Chondrocyte (in vitro differentiated cells): ENCODE results near the gene IGFBP5. TPM values are rescaled to one million over a fixed set of nuclear protein-coding genes. Genes with fewer than 3 reads are reported as not detected.
A peak's percentile ranks its signal among the peaks of the same experiment; 100 is the strongest.

Experiments used
- DNase-seq: peaks from one replicate; pipeline ENCODE4 v3.0.0; 2021; ENCODE audit warnings: mixed read lengths, low spot score
- H3K27ac Mint-ChIP-seq: one replicate; pipeline ENCODE4 v1.8.0; 2021; ENCODE audit warnings: mild to moderate bottlenecking, moderate library complexity, mixed read lengths; ENCODE audit not compliant: unreplicated experiment
- H3K27me3 Mint-ChIP-seq: 2 replicates; pipeline ENCODE4 v1.8.0; 2021; ENCODE audit warnings: low read depth, mixed read lengths
- H3K36me3 Mint-ChIP-seq: 2 replicates; pipeline ENCODE4 v1.8.0; 2021; ENCODE audit warnings: low read depth, mixed read lengths
- H3K4me1 Mint-ChIP-seq: 2 replicates; pipeline ENCODE4 v1.8.0; 2021; ENCODE audit warnings: low read depth, mild to moderate bottlenecking, mixed read lengths
- H3K4me3 Mint-ChIP-seq: one replicate; pipeline ENCODE4 v1.8.0; 2021; ENCODE audit warnings: mild to moderate bottlenecking, moderate library complexity, mixed read lengths; ENCODE audit not compliant: unreplicated experiment
- H3K9me3 Mint-ChIP-seq: 2 replicates; pipeline ENCODE4 v1.8.0; 2021; ENCODE audit warnings: low read depth, mixed read lengths
- total RNA-seq: library from RNA; stranded (reverse); gene quantifications from 3 replicates; pipeline ENCODE4 v1.2.1, GENCODE V29; 2021
- TF ChIP-seq, protein P1 (sequence below): fragments of 200-600 bp; sonication (generic); IDR thresholded peaks from 2 replicates; pipeline ENCODE4 v1.5.0; 2021; ENCODE audit warnings: antibody characterized with exemption, mild to moderate bottlenecking, moderate library complexity

Gene IGFBP5
- total RNA-seq, 1 donor from 2014 or later: 502 TPM

DNA sequence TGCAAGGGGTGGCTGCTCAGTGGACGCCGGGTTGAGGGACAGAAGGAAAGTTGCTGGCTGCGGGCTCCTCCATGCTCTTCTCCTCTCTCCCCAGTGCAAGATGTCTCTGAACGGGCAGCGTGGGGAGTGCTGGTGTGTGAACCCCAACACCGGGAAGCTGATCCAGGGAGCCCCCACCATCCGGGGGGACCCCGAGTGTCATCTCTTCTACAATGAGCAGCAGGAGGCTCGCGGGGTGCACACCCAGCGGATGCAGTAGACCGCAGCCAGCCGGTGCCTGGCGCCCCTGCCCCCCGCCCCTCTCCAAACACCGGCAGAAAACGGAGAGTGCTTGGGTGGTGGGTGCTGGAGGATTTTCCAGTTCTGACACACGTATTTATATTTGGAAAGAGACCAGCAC, 31.5 kb downstream of the IGFBP5 start:
- Mint-ChIP-seq H3K27me3 (no peaks in the 10 kb centered on the region), H3K27ac (no peak overlapping the region)

DNA sequence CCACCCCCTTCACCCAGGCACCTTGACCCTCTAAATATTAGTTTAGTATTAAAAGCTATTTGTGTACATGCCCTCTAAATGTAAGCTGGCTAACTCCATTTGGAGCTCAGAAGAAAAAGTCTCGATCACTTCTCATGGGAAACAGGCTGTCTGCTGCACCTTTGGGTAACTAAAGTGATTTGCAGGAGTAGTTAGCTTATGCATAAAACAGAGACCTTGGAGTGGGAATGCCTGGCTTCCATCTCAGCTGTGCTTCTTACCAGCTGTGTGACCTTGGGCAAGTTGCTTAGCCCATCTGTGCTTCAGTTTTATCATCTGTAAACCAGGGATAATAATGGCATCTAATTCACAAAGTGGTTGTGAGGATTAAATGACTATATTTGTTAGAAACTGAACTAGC, 32.2 kb downstream of the IGFBP5 start:
- DNase-seq: no peak
- peaks cover 42% of the 10 kb centered on the region for H3K36me3 Mint-ChIP-seq
- no peaks in the 10 kb centered on the region for H3K9me3 Mint-ChIP-seq
- H3K27ac Mint-ChIP-seq: no peak overlapping the region
- H3K27me3 Mint-ChIP-seq: no peaks in the 10 kb centered on the region
- TF ChIP-seq, protein P1, sequence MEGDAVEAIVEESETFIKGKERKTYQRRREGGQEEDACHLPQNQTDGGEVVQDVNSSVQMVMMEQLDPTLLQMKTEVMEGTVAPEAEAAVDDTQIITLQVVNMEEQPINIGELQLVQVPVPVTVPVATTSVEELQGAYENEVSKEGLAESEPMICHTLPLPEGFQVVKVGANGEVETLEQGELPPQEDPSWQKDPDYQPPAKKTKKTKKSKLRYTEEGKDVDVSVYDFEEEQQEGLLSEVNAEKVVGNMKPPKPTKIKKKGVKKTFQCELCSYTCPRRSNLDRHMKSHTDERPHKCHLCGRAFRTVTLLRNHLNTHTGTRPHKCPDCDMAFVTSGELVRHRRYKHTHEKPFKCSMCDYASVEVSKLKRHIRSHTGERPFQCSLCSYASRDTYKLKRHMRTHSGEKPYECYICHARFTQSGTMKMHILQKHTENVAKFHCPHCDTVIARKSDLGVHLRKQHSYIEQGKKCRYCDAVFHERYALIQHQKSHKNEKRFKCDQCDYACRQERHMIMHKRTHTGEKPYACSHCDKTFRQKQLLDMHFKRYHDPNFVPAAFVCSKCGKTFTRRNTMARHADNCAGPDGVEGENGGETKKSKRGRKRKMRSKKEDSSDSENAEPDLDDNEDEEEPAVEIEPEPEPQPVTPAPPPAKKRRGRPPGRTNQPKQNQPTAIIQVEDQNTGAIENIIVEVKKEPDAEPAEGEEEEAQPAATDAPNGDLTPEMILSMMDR: no peak
- H3K4me1 Mint-ChIP-seq: peaks cover 42% of the 10 kb centered on the region
- H3K4me3 Mint-ChIP-seq: no peak overlapping the region

More for the DNA sequence above, 31.5 kb downstream of the IGFBP5 start:
- TF ChIP-seq, protein P1: no peak
- Mint-ChIP-seq H3K4me3 (no peak overlapping the region), H3K4me1 (peaks cover 37% of the 10 kb centered on the region), H3K9me3 (no peaks in the 10 kb centered on the region), H3K36me3 (peaks cover 43% of the 10 kb centered on the region)
- DNase-seq: no peak

DNA sequence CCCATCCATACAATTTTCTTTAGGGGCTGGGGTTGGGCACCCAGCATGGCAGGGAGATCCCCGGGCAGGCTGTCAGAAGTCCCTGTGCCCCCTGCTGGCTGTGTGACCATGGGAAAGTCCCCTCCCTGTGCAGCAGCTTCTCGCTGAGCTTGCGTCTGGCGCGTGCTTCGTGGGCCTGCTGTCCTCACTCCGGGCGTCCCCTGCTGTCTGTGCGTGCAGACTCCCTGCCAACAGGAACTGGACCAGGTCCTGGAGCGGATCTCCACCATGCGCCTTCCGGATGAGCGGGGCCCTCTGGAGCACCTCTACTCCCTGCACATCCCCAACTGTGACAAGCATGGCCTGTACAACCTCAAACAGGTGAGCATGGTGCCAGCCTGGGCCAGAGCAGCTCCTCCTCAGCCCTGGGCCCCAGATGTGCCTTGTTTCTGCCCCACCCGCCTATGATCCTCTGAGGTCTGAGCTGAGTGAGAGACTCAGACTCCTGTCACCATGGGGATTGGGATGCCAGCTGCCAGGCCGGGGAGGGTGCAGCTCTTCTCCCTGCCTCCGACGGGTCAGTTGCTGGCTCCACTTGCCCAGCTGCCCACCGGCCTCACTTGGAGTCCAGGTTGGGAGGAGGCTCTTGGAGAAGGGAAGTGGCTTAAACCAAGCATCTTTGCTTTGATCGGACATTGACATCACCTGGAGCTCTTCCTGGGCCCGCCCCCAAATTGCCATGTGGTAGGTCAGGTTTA, 33.5 kb downstream of the IGFBP5 start:
- no peaks in the 10 kb centered on the region for H3K9me3 Mint-ChIP-seq
- TF ChIP-seq, protein P1: peak; percentile 54
- H3K27me3 Mint-ChIP-seq: no peaks in the 10 kb centered on the region
- H3K4me1 Mint-ChIP-seq: peaks cover 53% of the 10 kb centered on the region
- peak overlapping the region; percentile 45 for H3K27ac Mint-ChIP-seq
- peaks cover 42% of the 10 kb centered on the region for H3K36me3 Mint-ChIP-seq
- no peak overlapping the region for H3K4me3 Mint-ChIP-seq
- DNase-seq: no peak

- H3K9me3 Mint-ChIP-seq: no peaks in the 10 kb centered on the region
- TF ChIP-seq, protein P1: no peak
- peaks cover 57% of the 10 kb centered on the region for H3K4me1 Mint-ChIP-seq
- no peaks in the 10 kb centered on the region for H3K27me3 Mint-ChIP-seq
- no peak overlapping the region for H3K4me3 Mint-ChIP-seq
- DNase-seq: no peak
- H3K27ac Mint-ChIP-seq: no peak overlapping the region
- peaks cover 41% of the 10 kb centered on the region for H3K36me3 Mint-ChIP-seq
Measured at GRCh38 chr2:216661051-216661450, 34.3 kb downstream of the IGFBP5 start.

DNA sequence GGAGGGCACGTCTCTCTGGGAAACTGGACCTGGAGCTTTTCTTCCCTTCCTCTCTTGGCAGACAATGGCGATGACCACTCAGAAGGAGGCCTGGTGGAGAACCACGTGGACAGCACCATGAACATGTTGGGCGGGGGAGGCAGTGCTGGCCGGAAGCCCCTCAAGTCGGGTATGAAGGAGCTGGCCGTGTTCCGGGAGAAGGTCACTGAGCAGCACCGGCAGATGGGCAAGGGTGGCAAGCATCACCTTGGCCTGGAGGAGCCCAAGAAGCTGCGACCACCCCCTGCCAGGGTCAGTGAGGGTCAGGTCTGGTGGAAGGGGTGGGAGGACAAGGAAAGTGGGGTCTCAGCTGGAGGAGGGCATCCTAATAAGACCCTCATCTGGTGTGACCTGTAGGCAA, 34.9 kb downstream of the IGFBP5 start:
- Mint-ChIP-seq H3K27ac (no peak overlapping the region), H3K4me1 (peaks cover 56% of the 10 kb centered on the region), H3K27me3 (no peaks in the 10 kb centered on the region), H3K36me3 (peaks cover 41% of the 10 kb centered on the region), H3K4me3 (no peak overlapping the region), H3K9me3 (no peaks in the 10 kb centered on the region)
- TF ChIP-seq, protein P1: no peak
- DNase-seq: no peak
